GM21381 (cell line): ENCODE data around the gene ACOXL.
A peak's percentile ranks its signal among the peaks of the same experiment; 100 is the strongest.
"Not testable (repeated sequence)": the region's sequence is repeated elsewhere in the genome, so short reads cannot be mapped to it uniquely, and the experiment has no call there.

ENCODE experiments used
- ATAC-seq: cut with Tn5 transposase; IDR thresholded peaks from one replicate; pipeline ENCODE4 v1.9.1; 2021; ENCODE audit warnings: mild to moderate bottlenecking, moderate library complexity; ENCODE audit not compliant: unreplicated experiment

ACOXL gene

DNA sequence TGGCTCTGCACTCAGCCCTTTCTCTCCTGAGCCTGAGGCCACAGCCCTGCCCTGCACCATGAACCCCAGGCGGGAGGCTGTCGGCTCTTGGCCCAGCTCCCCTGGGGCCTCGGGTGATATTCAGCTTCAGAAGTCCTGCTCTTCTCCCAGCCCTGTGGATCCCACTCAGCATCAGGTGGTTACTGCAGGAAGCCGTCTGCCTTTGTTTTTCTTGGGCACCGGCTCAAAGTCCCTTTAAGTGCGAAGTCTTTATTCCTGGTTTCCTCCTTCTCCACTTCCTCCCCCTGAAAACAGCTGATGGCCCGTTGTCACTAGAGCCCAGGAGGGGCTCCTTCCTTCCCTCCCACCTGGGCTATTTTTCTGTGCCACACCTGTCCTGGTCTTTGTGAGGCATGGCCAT, 226.8 kb downstream of the ACOXL start:
- ATAC-seq, result no peak

DNA sequence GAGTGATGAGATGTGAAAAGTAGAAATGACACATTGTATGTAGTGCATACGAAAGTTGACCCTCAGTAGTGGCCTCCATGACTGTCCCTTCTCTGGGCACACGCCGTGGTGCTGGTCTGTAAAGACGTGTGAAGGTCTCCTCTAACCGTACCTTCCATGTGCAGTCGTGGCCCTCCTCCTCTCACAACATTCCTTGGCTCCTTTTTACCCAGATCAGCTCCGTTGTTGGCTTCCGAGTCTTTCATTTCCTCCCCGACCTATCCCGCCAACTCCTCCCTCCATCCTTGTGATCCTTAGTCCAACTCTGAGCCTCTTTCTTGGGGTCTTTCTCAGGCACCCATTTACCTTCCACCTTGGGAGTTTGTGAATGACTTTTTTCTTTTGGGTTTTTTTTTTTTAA, 227.9 kb downstream of the ACOXL start:
- no peak for ATAC-seq

DNA sequence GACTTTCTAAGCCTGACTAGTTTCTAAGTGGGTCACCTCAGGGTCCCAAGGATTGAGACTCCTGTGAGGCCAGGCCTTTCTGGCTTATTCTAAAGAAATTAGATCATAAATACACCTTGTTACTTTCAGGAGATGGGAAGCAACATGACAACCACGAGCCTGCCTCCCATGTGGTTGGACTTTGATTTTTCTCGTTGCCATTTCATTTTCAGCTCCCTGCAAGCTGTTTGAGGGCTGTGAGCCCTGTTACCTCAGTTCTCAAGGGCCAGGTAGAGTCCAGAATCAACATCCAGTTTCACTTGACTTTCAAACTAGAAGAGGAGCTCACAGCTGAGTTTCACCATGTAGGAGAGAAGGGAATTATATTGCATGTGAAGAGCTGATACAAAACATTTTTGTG, 228.6 kb downstream of the ACOXL start:
- ATAC-seq, result no peak

DNA sequence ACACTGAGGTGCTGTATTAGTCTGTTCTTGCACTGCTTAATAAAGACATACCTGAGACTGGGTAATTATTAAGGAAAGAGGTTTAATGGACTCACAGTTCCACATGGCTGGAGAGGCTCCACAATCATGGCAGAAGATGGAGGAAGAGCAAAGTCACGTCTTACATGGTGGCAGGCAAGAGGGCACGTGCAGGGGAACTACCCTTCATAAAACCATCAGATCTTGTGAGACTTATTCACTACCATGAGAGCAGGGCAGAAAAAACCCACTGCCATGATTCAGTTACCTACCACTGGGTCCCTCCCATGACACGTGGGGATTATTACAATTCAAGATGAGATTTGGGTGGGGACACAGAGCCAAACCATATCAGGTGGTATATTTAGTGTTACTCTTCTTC, 229.3 kb downstream of the ACOXL start:
- ATAC-seq, result not testable (repeated sequence)

DNA sequence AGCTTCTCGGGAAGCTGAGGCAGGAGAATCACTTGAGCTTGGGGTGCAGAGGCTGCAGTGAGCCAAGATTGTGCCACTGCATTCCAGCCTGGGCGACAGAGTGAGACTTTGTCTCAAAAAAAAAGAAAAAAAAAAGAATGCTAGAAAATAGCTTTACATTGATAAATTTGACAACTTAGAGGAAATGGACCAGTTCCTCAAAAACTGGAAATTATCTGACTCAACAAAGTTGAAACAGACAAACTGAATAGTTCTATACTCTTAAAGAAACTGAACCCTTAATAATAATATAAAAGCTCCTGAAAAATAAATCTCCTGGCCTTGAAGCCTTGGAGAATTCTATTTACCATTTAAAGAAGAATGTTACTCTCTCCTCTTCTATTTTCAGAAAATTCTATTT, 237.3 kb downstream of the ACOXL start:
- no peak for ATAC-seq

DNA sequence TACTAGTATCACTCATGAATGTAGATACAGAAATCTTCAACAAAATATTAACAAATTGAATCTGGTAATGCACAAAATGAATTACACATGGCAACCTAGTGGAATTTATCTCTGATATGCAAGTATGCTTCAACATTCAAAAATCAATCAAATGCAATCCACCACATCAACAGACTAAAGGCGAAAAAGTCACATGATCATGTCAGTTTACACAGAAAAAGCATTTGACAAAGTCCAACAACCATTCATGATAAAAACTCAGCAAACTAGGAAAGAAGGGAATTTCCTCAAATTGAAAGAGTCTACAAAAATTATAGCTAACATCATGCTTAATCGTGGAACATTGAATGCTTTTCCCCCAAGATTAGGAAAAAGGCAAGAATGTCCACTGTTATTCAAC, 237.8 kb downstream of the ACOXL start:
- no peak for ATAC-seq

DNA sequence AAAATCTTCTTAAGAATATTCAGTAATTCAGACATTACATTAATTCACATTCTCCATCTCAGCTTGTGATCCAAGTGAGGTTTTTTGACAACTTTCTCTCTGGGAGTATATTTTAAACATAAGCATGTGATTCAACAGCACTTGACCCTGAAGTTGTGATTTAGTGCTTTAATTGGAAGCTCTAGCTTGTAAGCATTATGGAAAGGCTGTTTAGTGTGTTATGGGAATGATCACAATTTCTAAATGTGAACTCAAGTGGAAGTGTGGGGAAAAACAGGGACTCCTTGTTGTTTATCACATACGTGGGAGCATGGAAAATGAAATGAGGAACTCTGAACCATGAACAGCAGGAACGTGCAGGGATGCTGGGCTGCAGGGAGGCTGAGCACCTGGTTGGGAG, 239.4 kb downstream of the ACOXL start:
- ATAC-seq, result no peak

DNA sequence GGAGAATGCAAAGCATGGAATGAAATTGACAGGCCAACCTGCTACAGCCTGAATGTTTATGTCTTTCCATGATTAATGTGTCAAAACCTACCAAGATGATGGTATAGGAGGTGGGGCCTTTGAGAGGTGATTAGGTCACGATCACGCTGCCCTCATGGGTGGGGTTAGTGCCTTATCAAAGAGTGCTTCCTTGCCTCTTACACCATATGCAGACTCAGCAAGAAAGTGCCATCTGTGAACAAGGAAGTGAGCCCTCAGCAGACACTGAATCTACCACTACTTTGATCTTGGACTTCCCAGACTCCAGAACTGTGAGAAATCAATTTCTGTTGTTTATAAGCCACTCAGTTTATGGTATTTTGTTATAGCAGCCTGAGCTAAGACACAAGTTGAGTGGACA, 240.9 kb downstream of the ACOXL start:
- no peak for ATAC-seq

DNA sequence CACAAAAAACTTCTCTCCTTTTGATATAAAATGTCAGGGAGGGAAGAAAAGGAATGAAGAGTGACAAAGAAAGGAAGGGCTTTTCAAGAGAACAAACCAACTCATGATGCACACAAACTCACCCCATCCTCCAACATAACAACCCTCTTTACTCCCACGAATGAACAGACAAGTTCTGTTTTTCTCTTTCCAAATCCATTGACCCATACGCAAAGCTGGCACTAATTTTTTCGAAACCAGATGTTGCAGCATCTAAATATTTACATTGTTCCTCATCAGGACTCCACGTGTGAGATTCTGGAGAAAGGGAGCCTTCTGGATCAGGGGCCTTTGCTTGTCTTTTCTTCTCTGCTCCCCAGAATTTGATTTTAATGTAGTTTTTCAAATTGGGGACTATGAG, 245.0 kb downstream of the ACOXL start:
- ATAC-seq, result no peak

DNA sequence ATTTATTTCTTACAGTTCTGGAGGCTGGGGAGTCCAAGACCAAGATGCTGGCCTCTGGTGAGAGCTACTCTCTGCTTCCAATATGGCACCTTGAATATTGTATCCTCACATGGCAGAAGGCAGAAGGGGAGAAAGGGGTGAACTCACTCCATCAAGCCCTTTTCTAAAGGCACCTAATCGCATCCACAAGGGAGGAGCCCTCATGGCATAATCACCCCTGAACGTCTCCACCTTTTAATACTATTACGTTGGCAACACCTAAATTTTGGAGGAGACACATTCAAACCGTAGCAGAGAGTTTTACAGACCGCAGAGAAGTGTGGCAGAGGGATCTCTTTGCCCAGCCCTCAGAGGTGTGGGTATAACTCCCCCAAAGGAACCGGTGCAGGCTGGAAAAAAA, 245.8 kb downstream of the ACOXL start:
- ATAC-seq, result no peak

DNA sequence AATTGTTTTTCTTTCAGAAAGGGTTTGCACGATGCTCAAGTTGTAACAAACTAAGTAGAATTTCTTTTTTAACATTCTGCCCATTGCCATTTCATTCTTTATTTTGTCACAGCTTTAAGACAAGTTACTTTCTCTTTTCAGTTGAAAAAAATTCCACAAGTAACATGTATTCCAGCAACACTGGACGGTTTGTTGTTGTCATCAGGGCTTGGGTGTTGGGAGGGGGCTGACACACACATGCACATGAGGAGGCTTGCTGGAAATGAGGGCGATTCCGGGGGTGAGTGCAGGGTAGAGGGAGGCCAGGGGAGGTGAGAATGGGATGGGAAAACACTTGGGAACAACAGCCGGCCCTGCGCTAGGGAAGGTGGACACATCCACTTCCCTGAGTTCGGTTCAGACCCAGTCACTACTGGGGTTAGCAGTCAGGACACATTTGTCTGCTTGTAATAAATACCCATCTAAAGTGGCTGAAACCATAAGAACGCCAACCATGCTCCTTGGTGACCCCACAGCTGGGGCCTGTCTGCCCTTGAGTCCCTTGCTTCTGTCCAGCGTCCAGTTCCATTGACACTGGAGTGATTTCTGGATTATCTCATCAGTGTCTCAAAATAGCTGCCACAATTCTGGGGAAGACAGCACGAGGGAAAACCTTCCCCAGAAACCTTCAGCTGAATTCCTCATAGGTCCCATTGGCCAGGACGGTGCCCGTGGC, 246.5 kb downstream of the ACOXL start:
- no peak for ATAC-seq

DNA sequence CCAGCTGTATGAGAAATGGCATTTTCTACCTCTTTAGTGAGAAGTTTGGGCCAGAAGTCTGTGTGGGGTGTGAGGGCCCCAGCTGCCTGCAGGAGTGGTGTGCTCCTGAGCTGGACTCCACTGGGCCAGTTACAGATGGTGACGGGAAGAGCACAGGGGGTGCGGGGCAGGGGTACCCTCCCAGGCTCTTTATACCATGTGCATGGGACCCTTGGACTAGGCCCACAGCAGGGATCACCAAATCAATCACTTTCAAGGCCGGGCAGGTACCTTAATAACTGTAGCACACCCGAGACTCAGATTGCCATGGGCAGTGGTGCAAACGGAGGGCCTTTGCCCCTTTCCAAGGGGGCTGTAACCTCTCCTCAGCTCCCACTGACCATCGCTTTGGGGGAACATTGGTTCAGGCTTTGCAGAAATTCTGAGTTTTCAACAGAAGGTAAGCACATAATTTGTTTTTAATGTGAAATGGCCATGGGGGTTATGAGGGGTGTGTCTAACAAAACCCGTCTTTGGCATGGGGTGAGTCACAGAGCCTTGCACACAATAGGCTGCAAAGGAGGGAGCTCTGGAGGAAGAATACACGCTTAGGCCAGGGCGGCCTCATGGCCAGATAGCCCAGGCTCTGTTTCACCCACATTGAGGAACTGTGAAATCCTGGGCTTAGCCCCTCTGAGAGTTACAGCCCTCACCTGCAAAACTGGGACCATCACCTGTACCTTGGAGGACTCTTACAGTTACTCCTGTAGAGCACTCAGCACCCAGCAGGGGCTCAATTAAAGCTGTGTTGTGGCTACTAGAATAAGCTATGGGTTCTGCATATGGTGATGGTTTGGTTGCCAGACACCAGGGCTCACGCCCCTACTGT, 247.3 kb downstream of the ACOXL start:
- no peak for ATAC-seq

DNA sequence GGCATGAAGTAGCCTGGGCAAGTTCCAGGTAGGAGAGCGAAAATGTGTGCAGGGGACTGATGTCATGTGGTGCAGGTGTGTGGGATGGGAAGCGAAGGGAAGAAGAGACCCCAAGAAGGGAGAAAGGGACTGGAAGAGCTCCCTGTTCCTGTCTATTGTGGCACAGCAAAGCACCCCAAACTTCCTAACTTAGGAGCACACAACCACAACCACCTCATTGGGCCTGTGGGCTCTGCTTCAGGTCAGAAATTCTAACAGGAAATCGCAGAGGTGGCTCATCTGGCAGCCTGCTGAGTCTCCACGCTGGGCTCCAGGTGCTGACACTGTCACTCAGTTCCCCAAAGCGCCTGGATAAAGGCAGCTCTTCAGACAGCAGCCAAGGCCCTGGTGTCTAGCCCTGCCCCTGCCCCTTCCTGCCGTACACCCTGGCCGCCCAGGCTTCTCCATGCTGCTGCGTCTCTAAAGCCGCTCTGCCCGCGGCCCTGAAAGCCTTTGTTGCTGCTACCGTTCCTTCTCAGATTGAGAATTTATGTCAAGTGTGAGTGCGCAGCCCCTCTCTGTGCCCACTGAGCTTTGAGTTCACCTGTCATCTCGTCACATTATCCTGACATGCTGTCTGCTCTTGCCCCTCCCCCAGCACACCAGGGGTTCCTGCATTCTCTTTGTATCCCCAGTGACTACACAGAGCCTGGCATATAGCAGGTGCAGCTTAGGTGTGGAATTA, 248.1 kb downstream of the ACOXL start:
- ATAC-seq, result no peak

DNA sequence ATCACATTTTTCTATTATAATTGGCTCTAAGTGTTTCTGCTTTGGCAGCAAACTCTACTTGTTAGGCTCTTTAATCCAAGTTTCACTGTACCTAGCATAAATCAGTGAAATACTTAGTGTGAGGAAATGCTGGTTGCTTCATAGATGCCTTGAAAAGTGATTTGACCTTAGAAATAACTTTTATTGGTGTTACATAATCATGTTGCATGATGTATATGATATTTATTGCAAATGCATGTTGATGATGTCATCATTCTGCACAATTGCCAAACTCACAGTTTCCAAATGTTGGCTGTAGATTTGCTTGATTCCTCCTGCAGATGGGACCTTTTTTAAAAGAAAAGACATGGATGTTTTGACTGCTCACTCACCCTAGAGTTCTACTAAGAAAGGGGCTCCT, 250.8 kb downstream of the ACOXL start:
- ATAC-seq, result no peak

DNA sequence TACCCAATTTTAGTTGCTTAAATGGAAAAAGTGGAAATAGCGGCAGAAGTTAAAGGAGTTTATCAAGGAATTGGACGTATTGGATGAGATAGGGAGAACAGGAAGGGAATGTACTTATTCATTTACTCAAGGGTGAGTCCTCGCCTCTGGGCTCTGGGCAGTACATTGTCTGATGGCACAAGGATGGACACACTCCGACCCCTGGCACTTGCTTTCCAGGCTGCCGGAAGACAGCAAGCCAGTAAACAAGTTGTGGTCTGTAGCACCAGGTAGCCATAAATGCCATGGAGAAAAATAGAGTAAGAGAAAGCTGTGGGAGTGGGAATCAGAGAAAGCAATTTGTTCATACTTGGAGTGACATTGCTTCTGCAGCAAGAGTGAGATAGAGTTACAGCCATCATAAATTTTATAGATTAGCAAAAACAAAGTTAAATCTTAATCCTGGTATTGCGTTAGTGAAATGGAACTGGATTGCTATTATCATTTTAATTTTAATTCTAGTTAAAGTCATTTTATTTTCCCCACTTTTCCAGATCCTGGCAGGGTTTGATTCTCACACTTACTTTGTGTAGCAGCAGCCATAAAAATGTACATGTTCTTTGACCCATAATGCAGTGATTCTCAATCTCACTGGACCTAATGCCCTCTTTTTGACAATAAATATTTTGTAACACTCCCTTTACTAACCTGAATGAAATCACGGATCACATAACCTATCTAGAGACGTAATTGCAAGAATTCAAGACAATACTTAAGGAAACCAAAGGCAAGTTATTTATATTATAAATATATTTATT, 252.5 kb downstream of the ACOXL start:
- no peak for ATAC-seq

DNA sequence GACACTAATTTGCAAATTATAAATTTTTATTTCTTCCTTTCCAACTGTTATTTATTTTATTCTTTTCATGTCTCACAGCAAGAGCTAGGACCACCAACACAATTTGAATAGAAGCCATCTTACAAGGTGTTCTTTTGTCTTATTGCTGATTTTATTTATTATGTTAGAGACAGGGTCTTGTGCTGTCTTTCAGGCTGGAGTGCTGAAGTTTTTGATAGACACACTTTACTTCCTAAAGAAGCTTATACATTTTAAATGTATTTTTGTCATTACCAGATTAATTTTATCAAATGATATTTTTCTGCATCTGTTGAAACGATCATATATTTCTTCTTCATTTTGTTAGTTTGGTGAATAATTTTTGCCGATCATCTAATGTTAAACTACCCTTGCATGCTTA, 258.1 kb downstream of the ACOXL start:
- ATAC-seq, result no peak

DNA sequence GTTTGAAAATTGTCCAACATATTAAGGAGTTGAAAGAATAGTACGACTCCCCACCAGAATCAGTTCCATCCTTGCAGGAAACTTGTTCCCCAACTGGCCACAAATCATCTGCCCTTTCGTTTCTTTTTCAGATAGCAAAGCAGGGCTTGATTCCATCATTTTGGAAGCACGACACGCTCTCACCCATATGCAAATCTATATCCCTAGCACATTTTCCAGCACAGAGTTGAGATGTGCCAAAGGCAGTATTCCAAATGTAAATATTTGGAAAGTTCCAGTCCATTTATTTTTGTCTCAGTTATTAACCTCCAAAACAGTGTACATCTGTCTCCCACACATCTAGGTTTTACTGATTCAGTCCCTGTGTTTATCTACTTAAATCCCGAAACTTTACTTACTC, 259.5 kb downstream of the ACOXL start:
- ATAC-seq, result no peak

DNA sequence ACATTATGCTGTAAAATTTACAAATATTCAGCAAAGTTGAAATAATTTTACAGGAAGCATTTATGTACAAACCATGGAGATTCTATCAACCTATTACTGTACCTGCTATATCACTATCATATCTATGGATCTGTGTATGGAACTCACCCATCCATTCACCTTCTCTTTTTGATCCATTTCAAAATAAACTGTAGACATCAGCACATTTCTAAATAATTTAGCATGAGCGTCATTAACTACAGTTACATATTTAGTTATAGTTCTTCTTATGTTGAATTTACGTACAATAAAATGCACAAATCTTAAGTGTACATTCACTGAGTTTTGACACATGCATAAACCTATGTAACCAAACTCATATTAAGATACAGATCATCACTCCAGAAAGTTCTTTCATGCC, 260.5 kb downstream of the ACOXL start:
- no peak for ATAC-seq

DNA sequence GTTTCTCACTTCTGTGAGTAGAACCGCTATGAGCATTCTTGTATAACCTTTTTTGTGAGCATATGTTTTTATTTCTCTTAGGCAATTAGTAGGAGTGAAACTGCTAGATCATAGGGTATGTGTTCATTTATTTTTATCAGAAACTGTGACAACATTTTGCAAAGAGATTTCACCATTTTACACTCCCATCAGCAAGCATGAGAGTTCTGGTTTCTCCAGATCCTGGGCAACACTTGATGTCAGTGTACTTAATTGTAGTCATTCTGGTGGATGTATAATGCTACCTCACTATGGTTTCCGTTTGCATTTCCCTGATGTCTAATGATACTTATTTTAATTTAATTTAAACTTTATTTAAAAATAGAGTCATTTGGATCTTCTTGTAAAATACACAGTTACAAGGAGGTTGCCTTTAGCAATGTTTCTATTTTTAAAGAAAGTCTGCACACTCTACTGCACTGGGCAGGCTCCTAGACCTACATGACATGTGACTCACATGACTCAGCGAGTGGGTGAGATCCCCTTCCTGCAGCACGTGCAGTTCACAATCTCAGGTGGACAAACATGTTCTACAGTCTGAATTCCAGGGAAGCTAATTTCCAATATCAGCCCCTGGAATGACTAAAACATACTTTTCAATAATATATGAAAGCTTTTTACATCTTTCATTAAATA, 261.3 kb downstream of the ACOXL start:
- ATAC-seq, result peak; percentile 60

DNA sequence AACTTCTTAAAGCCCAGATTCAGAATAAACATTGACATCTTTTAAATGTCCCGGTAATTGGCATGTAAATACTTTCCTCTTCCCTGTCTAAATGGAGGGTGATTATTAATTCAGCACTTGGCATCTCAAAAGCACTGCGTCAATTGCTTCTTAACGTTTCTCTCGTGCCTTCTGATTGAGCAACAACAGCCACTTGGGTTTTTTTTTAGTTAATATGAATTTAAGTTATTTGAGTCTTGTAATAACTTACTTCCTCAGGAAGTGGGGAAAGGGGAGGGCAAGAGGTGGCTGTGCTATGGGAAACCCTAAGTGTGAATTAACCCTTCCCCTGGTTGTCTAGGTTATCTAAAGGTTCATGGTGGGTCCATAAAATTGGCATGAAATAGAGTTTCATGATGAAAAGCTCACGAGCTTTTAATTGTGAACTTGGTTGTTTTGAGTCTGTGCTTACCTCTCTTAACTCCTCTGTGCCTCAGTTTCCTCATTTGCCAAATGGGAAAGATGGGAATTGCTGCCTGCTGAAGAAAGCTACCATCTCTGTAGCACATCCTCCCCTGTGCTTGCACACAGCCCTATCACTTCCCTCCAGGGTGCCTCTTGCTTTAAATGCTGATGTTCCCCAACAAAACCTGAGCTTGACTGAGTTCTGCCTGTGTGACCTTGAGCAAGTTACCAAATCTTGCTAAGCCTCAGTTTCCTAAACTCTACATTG, 262.0 kb downstream of the ACOXL start:
- ATAC-seq, result no peak
